GM12801 (cell line): ENCODE results near the gene EPHB1.

Experiments
- TF ChIP-seq, protein P1 (sequence below): IDR thresholded peaks from one replicate; pipeline ENCODE4 v1.5.1; 2011; ENCODE audit warnings: control low read depth; ENCODE audit not compliant: insufficient read length; ENCODE audit errors: extremely low read depth

The EPHB1 gene

DNA sequence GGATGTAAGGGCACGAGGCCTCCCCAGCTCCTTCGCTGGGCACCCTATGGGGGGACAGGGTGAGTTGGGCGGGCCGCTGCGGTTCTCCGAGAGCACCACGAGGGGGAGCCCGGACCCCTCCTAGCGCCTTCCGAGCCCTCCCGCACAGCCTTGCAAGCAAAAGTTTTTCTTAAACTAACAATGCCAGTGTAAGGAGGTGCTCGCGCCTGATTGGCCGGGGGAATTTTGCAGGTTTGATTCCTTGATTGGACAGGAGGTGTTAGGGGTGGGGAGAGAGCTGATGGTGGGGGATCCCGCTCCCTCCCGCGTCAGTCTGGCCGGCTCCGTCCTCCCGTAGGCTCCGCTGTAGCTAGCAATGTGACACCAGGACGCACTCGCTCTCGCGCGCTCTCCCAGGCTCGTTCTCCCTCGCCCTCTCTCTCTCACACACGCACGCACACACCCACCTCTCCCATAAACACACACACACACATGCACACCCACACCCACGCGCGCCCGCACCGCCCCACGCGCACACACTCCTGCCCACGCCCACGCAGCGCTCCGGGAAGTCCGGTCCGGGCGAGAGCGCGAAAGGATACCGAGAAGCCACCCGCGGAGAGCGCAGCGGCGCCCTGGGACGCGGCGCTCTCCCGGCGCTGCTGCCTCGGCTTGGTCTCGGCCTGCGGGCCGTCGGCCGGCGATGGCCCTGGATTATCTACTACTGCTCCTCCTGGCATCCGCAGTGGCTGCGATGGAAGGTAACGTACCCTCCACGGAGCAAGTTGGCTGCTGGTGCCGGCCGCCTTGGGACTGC, at the start of gene EPHB1:
Gene EPHB1, plus strand, starts transcription at position 311 of the 796 bp plus-strand sequence.
- TF ChIP-seq, protein P1, sequence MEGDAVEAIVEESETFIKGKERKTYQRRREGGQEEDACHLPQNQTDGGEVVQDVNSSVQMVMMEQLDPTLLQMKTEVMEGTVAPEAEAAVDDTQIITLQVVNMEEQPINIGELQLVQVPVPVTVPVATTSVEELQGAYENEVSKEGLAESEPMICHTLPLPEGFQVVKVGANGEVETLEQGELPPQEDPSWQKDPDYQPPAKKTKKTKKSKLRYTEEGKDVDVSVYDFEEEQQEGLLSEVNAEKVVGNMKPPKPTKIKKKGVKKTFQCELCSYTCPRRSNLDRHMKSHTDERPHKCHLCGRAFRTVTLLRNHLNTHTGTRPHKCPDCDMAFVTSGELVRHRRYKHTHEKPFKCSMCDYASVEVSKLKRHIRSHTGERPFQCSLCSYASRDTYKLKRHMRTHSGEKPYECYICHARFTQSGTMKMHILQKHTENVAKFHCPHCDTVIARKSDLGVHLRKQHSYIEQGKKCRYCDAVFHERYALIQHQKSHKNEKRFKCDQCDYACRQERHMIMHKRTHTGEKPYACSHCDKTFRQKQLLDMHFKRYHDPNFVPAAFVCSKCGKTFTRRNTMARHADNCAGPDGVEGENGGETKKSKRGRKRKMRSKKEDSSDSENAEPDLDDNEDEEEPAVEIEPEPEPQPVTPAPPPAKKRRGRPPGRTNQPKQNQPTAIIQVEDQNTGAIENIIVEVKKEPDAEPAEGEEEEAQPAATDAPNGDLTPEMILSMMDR: no peak

DNA sequence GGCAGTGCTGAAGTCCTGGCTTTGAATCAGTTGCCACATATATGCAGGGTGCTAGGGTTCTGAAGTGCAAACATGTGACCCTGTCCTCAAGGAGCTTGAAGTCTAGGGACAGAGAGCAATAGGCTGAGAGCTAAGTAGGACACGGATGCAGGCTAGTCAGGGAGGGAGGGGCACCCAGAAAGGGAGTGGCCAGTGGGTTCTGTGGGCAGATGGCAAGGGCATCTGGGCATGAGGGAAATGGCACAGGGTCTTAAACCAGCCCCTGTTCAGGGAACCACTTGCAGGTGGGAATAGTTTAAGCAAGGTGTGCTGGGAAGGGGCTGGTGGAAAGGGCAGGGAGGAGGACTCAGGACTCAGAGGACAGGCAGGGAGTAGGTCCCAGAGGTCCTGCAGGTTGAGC, 46.4 kb upstream of the EPHB1 start:
- TF ChIP-seq, protein P1: no peak

DNA sequence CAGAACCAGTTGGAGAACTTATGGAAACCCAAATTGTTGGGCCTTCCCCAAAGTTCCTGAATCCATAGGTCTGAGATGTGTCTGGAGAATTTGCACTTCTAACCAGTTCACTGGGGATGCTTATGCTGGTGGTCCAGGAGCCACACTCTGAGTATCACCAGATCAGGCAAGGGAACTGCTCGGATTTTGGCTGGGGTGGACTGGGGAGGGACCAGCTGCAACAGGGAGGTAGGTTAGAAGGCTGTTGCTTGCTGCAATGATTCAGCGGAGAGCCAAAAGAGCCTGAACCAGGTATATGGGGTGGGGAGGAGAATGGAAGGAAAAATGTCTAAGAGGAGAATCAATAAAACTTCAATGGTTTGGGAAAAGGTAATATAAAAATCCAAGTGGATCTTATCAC, 45.9 kb upstream of the EPHB1 start:
- TF ChIP-seq, protein P1: no peak

DNA sequence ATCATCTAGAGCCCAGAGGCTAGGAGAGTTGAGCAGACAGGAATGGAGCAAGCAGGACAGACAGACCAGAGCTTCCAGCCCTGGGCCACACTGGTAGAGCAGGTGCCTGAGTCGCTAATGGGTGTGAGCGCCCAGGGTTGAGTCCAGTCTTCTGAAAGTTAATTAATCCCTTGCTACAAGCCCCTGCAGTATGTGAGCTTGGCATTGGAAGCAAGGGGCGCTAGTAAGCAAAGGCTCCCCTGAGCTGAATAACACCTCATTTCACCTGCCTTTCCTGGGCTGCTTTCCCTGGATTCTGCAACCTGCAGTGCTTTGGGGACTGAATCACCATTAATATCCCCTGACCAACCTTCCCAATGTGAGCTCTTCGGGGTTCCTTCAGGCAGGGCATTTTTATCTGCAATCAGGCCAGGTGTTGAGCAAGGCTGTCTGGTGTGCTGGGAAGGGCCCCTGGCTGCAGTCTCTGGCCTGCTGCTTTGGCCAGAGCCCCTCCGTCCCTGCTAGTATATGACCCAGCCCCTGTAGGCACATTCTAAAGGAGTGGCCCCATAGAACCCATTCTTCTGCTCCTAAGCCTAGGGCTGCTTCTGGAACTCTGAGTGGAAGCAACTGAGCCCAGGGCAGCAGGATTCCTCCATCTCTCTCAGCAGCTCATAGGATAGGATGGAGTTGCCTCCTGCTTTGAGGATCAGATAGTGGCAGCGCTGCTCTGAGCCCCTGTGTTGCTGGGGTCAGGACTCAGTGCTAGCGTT, 45.1 kb upstream of the EPHB1 start:
- TF ChIP-seq, protein P1: no peak

DNA sequence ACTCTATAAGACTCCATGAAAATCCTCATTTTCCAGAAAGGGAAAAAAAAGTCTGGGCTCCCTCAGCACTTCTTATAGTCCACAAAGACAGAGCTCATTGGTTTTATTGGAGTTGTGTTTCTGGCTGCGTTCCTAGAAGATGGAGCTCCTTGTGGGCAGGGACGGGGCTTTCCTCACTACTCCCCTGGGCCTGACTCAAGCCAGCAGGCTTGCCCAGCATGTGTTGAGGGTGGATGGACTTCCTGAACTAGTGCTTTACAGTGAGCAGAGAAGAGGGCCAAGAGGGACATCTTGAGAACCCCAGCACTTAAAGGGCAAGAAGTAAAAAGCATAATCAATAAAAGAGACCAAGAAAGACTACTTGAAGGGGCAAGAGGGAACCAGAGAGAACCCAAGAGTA, 43.2 kb upstream of the EPHB1 start:
- TF ChIP-seq, protein P1: no peak

DNA sequence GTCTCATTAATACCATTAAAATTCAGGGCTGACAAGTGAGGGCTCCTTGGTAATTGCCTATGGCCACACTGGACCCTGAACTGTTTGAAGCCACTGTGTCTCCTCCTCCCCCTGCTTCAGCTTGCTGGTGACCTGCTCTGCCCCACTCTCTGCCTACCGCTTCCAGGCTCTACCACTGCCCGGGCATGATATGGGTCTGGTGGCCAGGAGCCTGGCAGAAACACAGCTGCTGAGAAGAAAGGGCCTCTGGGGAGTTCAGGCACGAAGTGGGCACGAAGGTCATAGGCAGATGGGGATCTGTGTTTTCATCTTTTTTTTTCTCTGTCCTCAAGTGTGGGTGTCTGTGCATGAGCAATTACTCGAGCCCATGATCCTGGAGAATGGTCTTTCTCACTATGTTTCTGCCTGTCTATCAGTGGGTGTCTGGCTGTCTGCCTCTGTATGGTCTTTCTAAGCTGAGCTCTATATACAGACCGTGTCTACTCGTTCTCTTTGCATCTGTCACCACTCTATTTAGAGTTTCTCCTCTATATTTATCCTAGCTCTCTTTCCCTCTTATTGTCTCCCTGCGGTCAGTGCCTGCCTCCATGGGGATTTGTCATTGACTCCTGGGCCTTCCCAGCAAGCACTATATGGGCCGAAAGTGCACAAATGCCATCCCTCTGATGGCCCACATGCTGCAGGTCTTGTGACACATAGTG, 42.1 kb upstream of the EPHB1 start:
- TF ChIP-seq, protein P1: no peak

DNA sequence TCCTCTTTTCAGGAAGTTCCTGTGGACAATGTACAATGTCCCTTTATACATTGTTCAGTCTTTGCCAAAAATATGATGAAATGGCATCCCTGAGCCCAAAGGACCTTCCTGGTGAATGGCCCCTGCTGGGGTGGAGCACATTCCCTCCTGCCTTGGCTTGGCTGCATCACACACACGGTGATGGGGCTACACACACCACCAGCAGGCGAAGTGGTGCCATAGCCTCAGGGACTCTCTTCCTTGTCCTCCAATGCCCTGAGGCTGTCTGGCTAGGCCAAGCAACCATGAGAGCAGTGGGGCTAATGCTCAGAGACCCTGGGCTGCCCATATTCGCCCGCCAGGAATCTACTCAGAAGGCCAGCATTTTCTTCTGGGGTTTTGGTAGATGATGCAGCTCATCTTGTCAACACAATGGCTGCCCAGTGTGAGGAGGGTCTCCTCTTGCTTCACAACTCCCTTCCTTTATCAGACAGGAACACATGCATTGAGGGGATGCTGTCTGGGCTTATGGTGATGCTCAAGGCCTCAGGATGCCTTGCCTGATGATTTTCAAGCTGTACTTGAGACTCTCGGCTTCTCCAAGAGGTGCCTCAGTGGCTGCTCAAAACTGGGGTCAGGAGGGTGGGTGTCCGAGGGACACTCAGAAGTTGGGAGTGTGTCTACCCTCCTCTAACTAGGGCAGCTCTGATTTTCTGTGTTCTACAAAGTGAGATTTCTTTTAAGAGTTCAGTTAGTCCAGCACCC, 40.9 kb upstream of the EPHB1 start:
- TF ChIP-seq, protein P1: no peak
